ENCODE results near the gene GATA2.

GATA2 gene

DNA sequence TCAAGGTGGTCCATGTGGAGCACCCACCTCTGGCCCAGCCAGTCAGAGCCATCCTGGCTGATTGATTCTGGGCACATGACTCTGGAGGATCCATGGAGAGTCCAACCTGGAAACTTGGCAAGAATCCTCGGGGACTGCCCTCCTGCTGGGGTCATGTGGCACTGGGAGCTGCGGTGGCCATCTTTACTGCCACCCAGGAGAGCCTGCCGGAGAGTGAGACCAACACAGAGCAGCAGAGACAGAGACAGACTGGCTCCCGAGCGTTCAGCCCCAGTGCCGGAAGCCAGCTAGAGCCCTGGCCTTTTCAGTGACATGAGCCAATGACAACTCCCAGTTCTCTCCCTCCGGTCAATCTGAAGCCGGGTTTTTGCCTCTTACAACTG is 11.5 kb upstream of the GATA2 start:
- no peak overlapping the region for H3K27ac Mint-ChIP-seq
- no peaks in the 10 kb centered on the region for H3K9me3 Mint-ChIP-seq
- TF ChIP-seq, protein P1, sequence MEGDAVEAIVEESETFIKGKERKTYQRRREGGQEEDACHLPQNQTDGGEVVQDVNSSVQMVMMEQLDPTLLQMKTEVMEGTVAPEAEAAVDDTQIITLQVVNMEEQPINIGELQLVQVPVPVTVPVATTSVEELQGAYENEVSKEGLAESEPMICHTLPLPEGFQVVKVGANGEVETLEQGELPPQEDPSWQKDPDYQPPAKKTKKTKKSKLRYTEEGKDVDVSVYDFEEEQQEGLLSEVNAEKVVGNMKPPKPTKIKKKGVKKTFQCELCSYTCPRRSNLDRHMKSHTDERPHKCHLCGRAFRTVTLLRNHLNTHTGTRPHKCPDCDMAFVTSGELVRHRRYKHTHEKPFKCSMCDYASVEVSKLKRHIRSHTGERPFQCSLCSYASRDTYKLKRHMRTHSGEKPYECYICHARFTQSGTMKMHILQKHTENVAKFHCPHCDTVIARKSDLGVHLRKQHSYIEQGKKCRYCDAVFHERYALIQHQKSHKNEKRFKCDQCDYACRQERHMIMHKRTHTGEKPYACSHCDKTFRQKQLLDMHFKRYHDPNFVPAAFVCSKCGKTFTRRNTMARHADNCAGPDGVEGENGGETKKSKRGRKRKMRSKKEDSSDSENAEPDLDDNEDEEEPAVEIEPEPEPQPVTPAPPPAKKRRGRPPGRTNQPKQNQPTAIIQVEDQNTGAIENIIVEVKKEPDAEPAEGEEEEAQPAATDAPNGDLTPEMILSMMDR (IDR thresholded peaks at IDR 0.05; ENCODE audit: unreplicated experiment in 3 of 3) = no peak
- H3K4me3 Mint-ChIP-seq = no peak overlapping the region
- H3K4me1 Mint-ChIP-seq = no peaks in the 10 kb centered on the region
- peaks cover 52% of the 10 kb centered on the region for H3K27me3 Mint-ChIP-seq (ENCODE audit: low read depth)
- no peaks in the 10 kb centered on the region for H3K36me3 Mint-ChIP-seq (ENCODE audit: low read depth)

DNA sequence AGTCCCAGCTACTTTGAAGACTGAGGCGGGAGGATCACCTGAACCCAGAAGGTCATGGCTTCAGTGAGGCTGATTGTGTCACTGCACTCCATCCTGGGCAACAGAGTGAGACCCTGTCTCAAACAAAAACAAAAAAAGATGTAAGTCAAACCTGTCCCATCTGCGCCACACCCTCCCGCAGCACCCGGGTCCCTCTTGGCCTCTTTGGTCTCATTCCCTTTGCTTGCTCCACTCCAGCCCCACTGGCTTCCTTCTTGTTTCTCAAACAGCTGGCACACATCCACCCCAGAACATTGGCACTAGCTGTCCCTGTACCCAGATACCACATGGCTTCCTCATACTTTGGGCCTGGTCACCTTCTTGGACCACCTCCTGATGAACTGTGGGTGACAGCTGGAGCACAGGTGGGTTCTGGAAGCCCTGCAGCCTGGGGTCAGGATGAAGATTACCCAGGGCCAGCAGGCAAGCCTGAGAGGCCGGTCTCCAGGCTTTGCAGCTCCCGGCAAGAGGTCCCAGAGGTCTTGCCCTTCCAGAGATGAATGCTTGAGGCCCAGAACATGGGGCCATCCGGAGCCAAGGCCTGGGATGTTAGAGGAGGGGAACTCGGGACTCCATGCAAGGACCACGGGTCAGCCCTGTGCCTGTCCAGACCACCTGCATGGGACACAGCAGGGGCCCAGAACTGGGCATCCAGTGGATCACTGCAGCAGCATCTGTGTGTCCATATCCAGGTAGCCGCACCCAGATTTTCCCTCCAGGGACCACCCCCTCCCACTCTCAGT is 10.9 kb upstream of the GATA2 start:
- Mint-ChIP-seq H3K36me3 (ENCODE audit: low read depth) (no peaks in the 10 kb centered on the region), H3K4me3 (no peak overlapping the region), H3K27me3 (ENCODE audit: low read depth) (peaks cover 52% of the 10 kb centered on the region), H3K4me1 (no peaks in the 10 kb centered on the region), H3K27ac (no peak overlapping the region), H3K9me3 (no peaks in the 10 kb centered on the region)
- TF ChIP-seq, protein P1 (IDR thresholded peaks at IDR 0.05; ENCODE audit: unreplicated experiment in 3 of 3) = no peak

DNA sequence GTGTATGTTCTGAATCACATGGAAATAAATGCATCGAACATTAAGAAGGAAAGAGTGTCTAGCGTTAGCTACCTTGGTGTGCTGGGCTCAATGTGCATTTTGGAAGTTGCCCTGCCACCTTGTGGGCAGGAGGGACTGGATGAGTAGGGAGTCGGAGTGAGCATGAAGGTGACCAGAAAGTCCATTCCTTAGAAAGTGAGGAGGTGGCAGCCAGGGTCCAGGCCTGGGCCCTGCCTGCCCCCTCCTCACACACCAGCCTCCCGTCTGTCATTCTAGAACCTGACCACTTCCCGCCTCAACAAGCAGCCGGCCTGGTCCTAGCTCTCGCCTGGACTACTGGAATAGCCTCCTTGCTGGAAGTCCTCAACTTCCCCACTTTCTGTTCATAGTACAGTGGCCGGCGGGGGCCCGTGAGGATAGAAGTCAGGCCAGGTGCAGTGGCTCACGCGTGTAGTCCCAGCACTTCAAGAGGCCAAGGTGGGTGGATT is 10.2 kb upstream of the GATA2 start:
- no peak overlapping the region for H3K27ac Mint-ChIP-seq
- H3K4me1 Mint-ChIP-seq = peaks cover 5% of the 10 kb centered on the region
- no peaks in the 10 kb centered on the region for H3K36me3 Mint-ChIP-seq (ENCODE audit: low read depth)
- no peaks in the 10 kb centered on the region for H3K9me3 Mint-ChIP-seq
- no peak overlapping the region for H3K4me3 Mint-ChIP-seq
- TF ChIP-seq, protein P1 (IDR thresholded peaks at IDR 0.05; ENCODE audit: unreplicated experiment in 3 of 3) = peak in 1 of 3 experiments; percentile 25
- H3K27me3 Mint-ChIP-seq (ENCODE audit: low read depth) = peaks cover 52% of the 10 kb centered on the region

DNA sequence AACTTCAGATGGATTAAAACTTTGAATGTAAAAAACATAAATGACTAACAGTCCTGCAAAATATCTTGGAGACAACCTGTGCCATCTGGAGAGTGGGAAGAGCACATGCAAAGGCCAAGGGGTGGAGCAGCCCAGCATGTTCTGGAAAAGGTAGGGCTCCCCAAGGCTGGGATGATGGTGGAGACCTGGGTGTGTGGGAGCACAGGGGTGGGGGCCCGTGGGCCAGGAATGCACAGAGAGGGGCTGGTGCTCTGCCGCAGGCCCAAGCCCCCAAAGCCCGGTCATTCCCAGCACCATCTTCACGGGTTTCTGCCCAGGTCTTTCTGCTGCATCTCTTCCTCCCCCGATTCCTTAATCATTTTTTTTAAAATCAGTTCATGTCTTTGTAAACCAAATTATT is 9.7 kb upstream of the GATA2 start:
- Mint-ChIP-seq H3K36me3 (ENCODE audit: low read depth) (no peaks in the 10 kb centered on the region), H3K9me3 (no peaks in the 10 kb centered on the region), H3K4me3 (no peak overlapping the region), H3K27me3 (ENCODE audit: low read depth) (peaks cover 54% of the 10 kb centered on the region), H3K27ac (no peak overlapping the region), H3K4me1 (peaks cover 5% of the 10 kb centered on the region)
- TF ChIP-seq, protein P1 (IDR thresholded peaks at IDR 0.05; ENCODE audit: unreplicated experiment in 3 of 3) = no peak

DNA sequence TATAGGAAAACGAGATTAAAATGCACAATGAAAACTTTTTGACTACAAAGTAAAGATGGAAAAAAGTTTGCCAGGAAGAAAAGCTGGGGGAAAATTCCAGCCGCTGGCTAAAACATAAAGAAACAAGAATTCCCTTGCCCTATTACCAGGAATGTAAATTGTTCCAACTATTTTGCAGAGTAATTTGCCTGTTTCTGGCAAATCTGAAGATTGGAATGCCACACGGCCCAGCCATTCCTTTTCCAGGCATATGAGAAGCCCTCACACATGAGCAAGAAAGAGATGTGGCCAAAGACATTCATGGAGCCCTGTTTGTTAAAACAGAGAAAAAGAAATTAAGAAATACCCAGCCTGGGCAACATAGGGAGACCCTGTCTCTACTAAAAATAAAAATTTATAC is 8.4 kb upstream of the GATA2 start:
- no peaks in the 10 kb centered on the region for H3K36me3 Mint-ChIP-seq (ENCODE audit: low read depth)
- no peak overlapping the region for H3K27ac Mint-ChIP-seq
- no peak overlapping the region for H3K4me3 Mint-ChIP-seq
- peaks cover 5% of the 10 kb centered on the region for H3K4me1 Mint-ChIP-seq
- no peaks in the 10 kb centered on the region for H3K9me3 Mint-ChIP-seq
- TF ChIP-seq, protein P1 (IDR thresholded peaks at IDR 0.05; ENCODE audit: unreplicated experiment in 3 of 3) = no peak
- peaks cover 63% of the 10 kb centered on the region for H3K27me3 Mint-ChIP-seq (ENCODE audit: low read depth)

DNA sequence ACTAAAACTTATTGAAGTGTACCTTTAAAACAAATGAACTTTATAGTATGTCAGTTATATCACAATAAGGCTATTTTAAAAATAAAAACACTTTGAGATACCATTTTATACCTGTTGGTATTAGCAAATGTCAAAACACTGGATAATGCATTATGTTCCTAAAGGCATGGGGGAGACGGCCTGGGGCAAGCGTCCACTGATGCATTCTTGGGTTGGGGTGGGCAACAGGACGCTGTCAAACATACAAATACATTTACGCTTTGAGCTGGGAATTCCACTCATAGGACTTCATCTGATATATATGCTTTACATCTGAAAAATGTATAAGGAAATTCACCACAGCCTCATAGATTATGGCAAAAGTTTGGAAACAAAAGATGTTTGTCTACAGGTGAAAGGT is 7.6 kb upstream of the GATA2 start:
- H3K36me3 Mint-ChIP-seq (ENCODE audit: low read depth) = no peaks in the 10 kb centered on the region
- H3K27me3 Mint-ChIP-seq (ENCODE audit: low read depth) = peaks cover 67% of the 10 kb centered on the region
- H3K27ac Mint-ChIP-seq = no peak overlapping the region
- no peaks in the 10 kb centered on the region for H3K9me3 Mint-ChIP-seq
- H3K4me1 Mint-ChIP-seq = peaks cover 12% of the 10 kb centered on the region
- no peak overlapping the region for H3K4me3 Mint-ChIP-seq
- TF ChIP-seq, protein P1 (IDR thresholded peaks at IDR 0.05; ENCODE audit: unreplicated experiment in 3 of 3) = no peak

Measured in nephron (organoid).